ENCODE measurements around the gene RRP9.

Gene RRP9

DNA sequence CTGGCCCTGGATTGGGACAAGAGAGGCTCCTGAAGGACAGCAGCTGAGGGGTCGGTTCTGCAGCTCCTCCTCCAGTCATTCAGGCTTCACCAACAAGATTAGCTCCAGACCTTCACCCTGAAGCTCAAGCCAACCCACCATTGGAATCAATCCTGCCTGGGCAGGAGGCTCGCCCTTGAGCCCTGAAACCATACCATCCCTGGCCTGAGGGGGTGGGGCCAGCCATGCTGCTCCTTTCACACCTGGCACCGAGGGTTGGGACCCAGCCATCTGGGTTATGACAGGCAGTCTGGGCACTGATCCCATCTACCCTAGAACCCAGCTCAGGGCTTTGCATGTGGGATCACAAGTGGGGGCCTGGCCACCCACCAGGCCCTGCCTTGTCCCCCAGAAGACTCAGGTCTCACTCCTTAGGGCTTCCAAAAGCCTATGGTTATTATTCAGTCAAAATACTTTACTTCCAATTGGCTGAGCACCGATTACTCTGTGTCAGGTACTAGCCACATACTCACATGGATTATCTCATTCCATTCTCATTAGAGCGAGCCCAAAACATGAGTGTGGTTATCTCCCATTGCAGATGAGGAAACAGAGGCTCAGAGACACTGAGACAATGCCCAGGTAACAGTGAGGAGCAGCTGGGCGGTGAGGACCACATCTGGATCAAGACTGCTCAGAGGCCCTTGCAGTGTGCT lies 29.0 kb upstream of the RRP9 start:
- no peak for DNase-seq

DNA sequence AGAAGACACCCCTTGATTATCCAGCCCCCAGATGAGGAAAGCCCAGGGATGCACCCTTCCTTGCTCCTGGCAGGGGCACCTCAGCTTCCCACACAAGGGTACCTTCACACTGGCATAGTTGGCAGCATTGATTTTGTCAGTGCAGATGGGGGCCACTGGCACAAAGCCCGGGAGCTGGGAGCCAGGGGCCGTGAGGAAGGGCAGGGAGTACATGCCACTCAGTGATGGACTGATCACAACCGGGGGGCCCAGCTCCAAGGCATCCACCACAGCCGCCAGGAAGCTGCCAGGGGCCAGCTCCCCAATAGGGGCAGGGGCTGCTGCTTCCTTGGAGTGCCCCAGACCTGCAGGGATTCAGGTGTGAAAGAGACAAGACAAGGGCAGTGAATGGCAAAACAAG lies 28.1 kb upstream of the RRP9 start:
- no peak for DNase-seq

DNA sequence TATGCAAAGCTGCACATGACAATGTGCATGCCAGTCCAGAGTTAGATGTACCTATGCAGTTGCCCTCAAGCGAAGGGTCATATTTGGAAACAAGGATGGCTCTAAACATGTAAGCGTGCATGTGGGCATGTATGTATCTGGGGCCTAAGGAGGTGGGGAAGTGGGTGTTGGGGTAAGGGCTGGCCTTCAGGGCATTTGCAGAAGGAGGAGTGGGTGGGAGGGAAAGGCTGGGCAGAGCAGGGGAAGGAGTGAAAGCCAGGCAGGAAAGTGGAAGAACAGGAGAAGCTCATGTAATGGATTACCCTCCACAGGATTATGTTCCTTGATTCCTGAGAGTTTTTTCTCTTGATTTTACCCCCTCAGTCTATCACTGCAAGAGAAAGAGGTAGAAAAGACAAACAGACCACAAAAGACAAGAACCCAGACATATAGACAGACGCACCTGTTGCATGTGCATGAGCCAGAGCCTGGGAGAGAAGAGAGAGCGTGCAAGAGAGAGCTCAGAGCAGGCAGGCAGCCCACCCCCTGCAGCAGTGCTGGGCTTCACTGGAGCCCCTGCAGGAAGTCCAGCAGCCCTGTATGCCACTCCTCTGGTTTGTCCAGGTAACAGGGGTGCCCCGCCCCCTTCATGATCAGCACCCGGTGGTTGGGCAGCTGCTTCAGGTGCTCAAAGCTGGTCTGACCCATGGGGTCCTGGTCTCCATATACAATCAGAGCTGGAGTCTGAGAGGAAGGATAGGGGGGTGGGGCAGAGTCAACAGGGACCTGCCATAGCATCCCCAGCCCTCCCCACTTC lies 27.4 kb upstream of the RRP9 start:
- no peak for DNase-seq

DNA sequence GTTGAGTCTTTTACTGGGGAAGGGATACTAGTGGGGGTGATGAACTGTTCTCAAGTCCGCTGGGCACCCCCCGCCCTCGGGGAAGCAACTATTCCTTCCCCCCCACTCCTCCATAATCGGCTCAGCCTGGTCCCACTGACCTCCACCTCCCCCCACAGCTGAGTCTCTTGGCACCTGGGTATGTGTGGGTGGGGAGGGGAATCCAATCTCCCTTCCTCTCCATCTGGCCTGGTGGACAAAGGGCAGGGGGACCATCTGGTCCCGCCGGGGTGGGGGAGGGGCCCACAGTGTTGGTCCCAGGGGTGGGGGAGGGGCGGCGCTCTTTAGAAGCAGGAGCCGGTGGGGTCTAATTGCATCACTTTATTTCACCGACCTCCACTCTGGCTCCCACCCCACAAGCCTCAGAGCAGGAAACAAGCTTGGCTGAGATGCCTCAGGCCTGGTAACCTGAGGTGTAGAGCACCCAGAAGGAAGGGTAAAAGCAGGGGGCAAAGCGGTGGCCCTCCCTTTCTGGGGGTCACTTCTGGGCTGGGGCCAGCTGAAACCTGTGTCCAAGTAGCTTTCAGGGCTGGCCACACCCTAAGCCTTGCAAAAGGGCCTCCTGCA lies 26.6 kb upstream of the RRP9 start:
- DNase-seq, result no peak

DNA sequence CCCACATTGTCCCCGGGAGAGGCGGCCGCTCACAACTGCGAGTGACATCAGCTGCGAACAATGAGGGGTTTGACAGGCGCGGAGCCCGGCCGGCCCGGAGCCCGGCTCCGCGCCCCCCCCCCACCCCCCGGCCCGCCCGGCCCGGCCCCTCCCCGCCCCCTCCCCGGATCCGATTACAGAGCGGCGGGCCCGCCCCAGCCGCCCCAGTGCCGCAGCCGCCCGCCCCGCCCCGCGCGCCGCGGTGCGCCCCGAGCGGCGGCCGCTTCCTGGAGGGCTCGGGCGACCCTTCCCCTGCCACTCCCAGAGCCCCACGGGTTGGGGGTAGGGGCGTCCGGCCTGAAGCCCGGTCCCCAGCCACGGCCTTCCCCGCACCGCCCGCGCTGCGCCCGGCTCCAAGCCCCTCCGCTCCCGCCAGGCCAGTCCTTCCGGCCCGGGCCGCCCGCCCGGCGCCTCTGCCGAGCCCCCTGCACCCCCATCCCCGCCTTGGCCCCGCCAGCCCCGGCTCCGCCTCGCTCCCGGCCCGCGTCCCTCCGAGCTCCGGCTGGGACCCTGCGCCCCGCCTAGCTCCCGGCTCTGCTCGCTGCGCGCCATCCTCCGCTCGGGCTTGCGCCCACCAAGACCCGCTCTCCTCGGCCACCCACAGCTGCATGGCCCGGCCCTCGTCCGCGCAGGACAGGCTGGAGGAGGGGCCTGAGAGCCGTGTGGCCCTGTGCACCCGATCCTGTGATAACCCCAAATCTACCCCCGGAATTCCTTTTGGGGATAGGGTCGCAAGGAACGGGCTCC lies 25.9 kb upstream of the RRP9 start, which contains the start of gene PCBP4:
TSS of gene PCBP4 (minus strand) at position 71 of the 786 bp plus-strand sequence. CDS start 6,214 bp downstream, outside the sequence.
- no peak for DNase-seq

DNA sequence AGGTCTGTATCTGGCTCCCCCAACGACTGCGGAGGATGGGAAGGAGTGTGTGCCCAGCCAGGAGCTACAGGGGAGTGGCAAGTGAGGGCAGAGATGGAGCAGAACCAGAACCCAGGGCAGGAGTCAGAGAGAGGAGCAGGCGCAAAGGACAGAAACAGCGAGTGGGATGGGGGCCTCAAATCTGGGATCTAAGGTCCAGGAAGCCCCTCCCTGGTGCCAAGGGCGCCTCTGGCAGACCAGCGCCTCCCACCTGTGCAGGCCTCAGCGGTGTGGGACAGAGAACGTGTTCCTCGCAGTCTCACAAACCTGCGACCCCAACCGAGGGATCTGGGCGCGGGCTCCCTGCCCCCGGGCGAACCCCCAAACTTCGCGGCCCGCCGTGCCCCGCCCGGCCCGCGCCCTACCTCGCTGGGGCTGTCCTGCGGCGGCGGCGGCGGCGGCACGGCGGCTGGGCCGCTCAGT lies 25.2 kb upstream of the RRP9 start:
- DNase-seq, result no peak

DNA sequence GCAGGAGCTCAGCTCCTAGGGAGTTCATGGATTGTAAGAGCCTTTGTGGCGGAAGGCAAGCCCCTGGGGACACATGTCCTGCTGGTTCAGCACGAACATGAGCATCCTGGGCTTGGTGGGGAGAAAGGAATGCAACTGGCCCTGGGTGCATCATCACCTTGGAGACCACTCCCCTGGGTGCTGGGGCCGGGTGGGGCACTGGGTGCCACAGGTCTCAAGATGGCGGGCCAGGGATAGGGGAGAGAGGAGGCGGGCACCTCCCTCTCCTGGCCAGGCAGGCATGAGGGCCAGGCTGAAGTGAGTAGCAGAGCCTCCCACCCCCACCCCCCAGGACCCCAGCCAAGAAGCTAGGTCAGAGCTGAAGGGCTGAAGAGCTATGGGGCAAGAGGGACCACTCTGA lies 24.8 kb upstream of the RRP9 start:
- DNase-seq, result no peak

DNA sequence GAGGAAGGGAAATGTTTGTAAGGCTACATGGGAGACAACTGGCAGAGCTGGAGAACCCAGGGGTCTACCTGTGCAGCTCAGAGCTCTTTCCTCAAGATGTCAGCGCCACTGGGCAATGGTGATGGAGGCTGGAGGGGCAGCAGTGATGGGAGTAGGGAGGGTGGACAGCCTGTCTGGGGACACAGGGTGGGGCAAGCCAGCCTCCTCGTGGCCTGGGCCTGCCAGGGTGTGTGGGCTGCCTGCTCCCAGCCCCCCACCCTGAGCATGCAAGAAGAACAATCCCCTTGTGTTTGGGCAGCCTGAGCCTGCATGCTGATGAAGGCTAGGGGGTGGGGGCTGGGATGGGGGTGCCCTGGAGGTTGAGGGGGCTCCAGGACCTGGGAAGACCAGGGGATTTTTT lies 24.3 kb upstream of the RRP9 start:
- no peak for DNase-seq

DNA sequence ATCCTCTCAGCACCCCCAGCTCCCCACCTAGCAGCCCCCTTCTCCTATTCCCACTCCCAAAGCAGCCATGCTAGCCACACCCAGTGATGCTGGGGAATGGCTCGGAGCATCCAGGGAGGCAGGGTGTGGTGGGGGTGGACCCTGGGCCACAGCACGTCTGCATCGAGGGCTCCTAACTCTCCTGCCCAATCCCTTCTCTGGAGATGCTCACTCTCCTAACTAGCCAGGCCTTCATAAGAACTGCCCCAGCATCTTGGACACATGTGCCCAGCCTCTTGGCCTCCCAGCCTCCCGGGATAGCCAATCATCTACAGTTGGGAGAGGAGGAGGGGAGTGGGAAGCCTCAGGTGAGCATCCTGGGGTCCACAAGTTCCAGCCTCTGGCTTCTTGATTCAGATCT lies 22.8 kb upstream of the RRP9 start:
- DNase-seq, result no peak

DNA sequence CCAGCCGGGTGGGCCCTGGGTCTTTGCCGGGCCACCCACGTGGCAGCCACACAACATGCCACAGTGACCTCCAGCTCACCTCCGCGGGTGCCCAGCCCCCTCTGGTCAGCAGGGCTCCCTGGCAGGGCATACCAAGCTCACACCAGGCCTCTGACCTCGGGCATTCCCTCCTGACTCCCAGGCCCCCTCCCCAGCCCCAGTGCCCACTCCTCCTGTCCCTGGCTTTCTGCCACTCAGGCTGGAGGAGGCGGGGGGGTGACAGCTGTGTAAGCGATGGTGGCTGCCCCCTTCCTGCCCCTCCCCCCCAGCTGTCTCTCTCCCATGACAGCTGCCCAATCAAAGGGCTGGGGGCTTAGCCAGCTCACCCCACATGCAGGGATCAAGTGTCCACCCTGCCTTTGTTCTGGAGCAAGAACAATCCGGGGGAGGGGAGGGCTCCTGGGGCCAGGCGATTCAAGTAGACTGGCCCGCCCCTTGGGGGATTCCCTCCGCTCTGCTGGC lies 22.3 kb upstream of the RRP9 start:
- DNase-seq, result no peak

DNA sequence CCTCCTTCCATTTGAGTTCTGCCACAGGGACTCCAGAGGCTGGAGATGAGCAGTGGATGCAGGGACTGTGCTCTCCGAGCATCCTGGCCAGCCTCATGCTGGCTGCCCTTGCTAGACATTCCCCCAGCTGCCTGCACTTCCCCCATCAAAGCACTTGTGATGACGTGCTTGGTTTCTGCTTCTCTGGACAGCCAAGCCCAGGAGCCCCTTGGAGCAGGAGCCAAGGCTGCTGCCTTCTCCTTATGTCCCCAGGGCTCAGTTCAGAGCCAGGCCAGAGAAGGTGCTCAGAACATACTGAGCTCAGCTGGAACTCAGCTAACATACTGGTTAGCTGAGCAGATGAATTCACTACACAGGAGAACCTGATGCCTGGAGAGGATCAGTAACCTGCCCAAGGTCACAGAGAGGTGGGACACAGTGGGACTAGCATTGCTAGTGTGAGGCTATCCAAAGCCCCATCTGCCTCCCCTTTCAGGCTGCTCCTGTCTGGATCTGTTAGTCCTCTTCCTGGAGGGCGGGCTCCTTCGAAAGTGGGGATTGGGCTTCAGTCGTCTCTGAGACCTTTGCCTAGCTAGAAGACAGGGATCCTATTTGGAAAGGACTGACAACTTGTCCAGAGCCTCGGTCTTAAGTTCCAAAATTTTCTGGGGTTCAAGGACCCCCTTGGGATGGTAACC lies 21.3 kb upstream of the RRP9 start:
- no peak for DNase-seq

DNA sequence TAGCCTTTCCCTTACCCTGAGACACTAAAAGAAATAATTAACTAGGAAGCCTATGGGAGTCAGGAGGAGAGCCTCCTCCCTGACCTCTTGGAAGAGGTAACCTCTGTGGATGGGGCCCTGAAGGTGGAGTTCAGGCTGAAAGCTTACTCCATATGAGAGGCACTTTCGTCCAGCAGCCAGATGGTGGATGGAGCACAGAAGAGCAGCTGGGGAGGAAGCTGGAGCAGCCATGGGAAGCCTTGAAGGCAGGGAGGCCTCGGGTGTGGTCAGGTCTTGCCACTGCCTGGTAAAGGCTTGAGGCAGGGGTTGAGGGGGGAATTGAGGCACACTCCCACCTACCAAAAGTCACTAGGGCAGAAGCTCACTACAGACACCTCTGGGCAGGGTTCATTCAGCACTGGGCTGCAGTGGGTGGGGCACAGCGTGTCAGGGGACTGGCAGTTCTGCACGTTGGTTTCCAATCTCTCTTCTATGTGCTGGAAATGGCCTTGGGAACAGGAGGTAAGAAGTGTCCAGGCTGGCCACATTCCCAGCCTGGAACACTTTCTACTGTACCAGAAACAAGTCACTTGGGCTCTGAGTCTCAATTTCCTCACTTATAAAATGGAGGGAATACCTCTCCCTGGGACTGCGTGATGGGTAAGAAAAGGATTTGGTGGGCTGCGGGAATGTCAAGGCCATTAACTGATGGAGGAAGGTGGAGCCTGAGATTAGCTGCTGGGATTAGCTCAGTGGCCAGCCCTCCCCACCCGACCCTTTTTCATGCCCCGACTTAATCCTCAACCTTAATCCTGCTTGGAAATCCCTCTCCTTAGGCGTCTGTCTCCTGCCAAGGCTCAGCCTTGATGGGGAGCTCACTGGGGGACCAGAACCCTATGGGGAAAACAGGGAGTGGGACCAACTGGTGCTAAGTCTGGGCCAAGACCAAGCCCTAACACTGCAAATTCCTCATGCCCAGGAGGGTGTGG lies 20.2 kb upstream of the RRP9 start:
- no peak for DNase-seq

DNA sequence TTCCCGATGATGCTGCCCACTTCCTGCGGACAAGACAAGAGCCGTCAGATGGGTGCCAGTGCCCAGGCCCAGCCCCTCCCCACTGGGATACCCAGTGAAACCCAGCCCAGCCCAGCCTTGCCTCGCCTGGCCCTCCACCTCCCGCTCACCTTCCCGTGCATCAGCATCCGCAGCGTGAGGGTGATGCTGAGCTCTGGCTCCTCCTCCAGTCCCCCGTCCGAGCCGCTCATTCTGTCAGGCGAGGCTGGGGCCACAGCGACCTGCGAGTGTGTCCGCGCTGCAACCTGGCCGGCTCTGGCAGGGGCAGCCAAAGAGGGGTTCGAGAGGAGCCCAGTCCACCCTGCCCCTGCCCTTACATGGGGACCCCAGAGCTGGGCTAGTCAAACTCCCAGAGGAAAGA lies 19.3 kb upstream of the RRP9 start:
- no peak for DNase-seq

DNA sequence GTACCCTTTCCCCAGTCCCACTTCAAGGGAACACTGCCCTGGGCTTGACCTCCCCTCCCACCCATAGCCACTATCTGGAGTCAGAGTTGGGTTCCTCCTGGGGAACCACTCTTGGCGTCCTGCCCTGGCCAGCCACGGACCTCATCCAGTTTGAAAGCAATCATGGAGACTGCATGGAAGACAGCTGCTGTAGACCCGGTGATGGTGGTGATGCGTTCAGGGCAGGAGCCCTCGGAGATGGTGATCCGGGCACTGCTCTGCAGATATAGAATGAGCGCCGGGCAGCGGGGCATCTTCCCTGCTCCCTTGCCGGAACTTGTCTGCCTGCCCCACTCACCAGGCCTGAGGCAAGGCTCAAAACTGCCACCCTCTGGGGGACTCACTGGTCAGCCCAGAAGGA lies 18.7 kb upstream of the RRP9 start:
- no peak for DNase-seq

DNA sequence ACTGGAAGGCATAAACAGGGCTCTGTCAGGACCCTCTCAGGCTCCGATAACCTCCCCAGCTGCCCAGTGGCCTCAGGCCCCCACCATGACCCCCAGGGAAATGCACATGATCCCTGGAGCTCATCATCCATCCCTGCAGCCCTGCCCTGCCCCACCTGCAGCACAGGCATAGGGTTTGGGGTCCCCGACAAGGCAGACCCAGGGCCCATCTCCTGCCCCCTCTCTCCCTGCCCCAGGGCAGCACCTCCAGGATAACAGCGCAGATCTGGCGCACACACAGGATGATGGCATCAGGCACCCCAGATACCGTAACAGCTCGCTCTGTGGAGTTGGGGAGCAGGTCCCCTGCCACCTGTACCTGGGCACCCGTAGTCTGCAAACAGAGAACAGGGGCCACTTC lies 17.9 kb upstream of the RRP9 start:
- DNase-seq, result no peak

DNA sequence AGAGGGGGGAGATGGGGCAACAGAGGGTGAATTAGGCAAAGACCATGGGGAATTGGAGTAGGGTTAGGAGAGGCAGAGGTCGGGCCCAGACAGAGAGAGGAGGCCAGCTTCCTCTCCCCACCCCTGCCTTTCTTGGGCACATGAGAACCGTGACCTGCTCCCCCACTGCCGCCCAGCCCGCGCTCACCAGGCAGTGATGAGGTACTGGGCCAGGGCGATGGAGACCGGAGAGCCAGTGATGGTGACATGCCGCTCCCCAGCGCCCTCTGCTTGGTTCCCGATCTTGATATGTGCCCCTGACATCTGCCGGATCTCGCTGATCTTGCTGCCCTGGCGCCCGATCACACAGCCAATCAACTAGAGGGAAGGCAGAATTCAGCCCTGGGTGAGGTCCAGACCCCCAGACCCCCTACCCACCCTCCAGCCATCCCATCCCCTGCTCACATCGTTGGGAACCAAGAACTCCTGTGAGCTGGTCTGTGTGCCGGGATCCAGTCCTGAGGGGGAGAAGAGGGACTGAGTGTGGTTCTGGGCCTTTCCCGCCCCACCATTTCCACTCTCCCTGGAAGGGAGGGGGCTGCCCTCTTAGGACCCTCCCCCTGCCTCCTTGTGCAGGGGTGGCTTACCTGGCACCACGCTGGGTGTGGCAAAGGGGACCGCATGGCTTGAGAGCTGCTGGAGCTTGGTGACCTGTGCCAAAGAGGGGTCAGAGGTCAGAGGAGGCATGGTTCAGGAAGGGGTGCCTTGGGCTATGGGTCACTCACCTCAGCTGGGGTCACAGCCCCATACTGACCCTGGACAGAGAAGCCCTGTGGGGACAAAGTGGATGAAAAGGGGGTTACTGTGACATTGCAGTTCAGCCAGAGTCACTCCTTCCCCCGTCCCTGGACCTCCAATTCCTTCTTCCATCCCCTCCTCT lies 17.2 kb upstream of the RRP9 start:
- no peak for DNase-seq

DNA sequence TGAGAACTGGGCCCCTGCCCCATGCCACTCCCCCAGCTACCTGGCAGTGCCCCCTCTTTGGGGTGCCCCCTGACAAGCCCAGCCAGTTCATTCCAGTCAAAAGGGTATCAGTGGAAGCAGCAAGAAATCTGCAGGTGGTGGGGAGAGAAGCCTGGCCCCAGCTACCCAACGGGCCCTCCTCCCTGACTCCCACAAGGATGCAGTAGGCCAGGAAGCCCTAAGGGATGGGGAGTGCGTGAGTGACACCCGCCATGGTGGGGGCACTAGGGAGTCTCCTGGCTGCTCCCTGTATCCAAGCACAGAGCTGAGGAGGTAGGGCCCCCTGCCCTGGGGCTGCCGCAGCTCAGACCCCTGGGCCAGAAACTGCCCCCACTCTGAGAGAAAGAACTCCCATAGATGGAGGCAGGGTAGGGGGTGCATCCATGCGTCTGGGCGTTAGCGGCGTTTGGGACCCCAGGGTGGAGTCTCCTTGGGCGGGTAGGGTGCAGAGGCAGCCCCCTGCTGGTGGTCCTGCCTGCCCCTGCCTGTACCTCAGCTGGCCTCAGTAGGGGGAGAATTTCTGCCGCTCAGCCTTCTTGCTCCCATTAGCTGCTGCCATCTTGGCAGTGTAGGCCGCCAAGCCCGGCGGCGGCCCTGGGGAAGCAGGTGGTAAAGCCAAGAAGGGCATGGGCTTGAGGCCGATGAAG lies 16.0 kb upstream of the RRP9 start:
- no peak for DNase-seq

DNA sequence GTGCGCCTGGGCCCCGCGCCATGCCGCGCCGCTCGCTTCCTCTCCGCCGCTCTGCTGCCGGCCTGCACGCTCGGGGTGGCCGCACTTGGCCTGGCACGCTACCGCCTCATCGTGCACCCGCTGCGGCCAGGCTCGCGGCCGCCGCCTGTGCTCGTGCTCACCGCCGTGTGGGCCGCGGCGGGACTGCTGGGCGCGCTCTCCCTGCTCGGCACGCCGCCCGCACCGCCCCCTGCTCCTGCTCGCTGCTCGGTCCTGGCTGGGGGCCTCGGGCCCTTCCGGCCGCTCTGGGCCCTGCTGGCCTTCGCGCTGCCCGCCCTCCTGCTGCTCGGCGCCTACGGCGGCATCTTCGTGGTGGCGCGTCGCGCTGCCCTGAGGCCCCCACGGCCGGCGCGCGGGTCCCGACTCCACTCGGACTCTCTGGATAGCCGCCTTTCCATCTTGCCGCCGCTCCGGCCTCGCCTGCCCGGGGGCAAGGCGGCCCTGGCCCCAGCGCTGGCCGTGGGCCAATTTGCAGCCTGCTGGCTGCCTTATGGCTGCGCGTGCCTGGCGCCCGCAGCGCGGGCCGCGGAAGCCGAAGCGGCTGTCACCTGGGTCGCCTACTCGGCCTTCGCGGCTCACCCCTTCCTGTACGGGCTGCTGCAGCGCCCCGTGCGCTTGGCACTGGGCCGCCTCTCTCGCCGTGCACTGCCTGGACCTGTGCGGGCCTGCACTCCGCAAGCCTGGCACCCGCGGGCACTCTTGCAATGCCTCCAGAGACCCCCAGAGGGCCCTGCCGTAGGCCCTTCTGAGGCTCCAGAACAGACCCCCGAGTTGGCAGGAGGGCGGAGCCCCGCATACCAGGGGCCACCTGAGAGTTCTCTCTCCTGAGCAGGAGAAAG lies 14.4 kb upstream of the RRP9 start:
- DNase-seq, result no peak

Measured in inflammatory macrophage treated with lipopolysaccharide for 4 hours (primary cell).